ENCODE measurements around the gene DEF6. TPM values are rescaled to one million over a fixed set of nuclear protein-coding genes. Genes with fewer than 3 reads are reported as not detected.

DEF6 gene
- total RNA-seq, 1 experiment from 2014 or later, result 5.6 TPM

DNA sequence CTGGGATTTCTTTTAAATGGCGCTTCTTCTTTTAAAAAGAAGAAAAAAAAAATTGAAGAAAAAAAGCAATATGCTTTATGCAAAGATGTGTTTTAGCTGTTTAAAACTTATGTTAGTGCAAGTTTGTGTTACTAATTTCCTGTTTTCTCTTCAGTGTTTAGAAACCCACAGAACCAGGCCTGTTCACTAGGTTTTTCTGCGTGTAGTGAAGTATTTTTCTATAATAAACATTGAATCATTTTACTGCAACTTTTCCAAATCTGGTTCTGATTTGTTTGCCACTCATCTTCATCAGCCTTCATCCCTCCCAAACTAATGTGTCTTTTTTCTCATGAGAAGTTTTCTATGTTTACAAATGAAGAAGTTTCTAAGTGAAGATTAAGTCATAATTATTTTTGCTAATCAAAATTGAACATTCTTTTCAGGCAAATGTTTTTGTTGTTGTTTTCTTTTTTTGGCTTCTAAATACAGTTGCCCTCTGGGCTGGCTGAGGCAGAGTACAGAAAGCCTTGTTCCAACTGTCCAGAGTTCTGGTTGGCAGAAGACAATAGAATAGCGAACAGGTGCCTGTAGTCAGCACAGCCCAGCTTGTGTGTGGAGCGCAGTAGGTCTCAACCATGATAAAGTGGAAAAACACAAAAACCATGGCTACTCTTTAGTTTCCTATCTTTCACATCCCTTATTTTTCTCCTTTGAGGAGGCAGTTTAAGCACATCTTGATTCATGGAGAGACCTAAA lies 23.6 kb upstream of the DEF6 start:
- Histone ChIP-seq H3K27ac (ENCODE audit: insufficient read length, low read depth, low read length) (no peak overlapping the region), H3K18ac (ENCODE audit: insufficient read length, low read depth, low read length) (no peak overlapping the region), H3K9ac (ENCODE audit: extremely low read depth, insufficient read length, low read length) (no peak overlapping the region), H3T11ph (ENCODE audit: low read length) (no peak overlapping the region), H3K4me2 (ENCODE audit: insufficient read depth, insufficient read length, low read length) (no peak overlapping the region), H3K4me1 (ENCODE audit: insufficient read depth, low read length) (no peaks in the 10 kb centered on the region), H2BK15ac (ENCODE audit: low read depth, low read length) (no peak overlapping the region), H2AFZ (ENCODE audit: low read length) (no peak overlapping the region), H4K8ac (replicated peaks; ENCODE audit: insufficient read length, low read depth, low read length) (no peak overlapping the region), H3K79me1 (ENCODE audit: insufficient read depth, low read depth, low read length, poor library complexity, severe bottlenecking) (no peaks in the 10 kb centered on the region), H3K14ac (ENCODE audit: insufficient read depth, low read length) (no peak overlapping the region), H2BK20ac (ENCODE audit: low read depth, low read length, poor library complexity, severe bottlenecking) (no peak overlapping the region), H3K79me2 (ENCODE audit: insufficient read depth, low read length) (no peaks in the 10 kb centered on the region), H3K4ac (ENCODE audit: low read depth, low read length) (no peak overlapping the region), H2BK120ac (ENCODE audit: low read depth, low read length, poor library complexity, severe bottlenecking) (no peak overlapping the region), H3K56ac (ENCODE audit: insufficient read length, low read depth, low read length) (no peak overlapping the region), H3K27me3 (ENCODE audit: insufficient read depth, low read length) (no peaks in the 10 kb centered on the region), H3K9me3 (ENCODE audit: control insufficient read depth, low read depth, low read length) (no peaks in the 10 kb centered on the region), H4K20me1 (ENCODE audit: control insufficient read depth, insufficient read depth, insufficient read length) (no peaks in the 10 kb centered on the region), H2AK5ac (ENCODE audit: insufficient read length, low read length) (no peak overlapping the region), H3K23me2 (ENCODE audit: insufficient read length, low read depth, low read length, poor library complexity, severe bottlenecking) (no peaks in the 10 kb centered on the region), H4K5ac (ENCODE audit: insufficient read length, low read depth, low read length) (no peak overlapping the region), H2BK5ac (ENCODE audit: insufficient read length, low read length) (no peak overlapping the region), H3K23ac (ENCODE audit: insufficient read length, low read depth, low read length) (no peak overlapping the region), H2BK12ac (ENCODE audit: insufficient read length, low read depth, low read length) (no peak overlapping the region), H4K91ac (ENCODE audit: insufficient read length, low read depth, low read length) (no peak overlapping the region)
- no peaks in the 10 kb centered on the region for H3K9me3 Mint-ChIP-seq
- no peak overlapping the region for H3K4me3 Mint-ChIP-seq
- H3K27me3 Mint-ChIP-seq (ENCODE audit: low read depth), result no peaks in the 10 kb centered on the region; the same call in none of the 2 replicates
- peaks cover 0 to 2% of the 10 kb centered on the region in 2 experiments; a peak in 1 of 4 replicates for H3K4me1 Mint-ChIP-seq
- WGBS (ENCODE audit: extremely low coverage, insufficient read length, low lambda C conversion rate), result no CpG with 5 or more reads among the region's 4 CpGs
- no peak for DNase-seq
- H3K27ac Mint-ChIP-seq, result no peak overlapping the region
- TF ChIP-seq, protein P1, sequence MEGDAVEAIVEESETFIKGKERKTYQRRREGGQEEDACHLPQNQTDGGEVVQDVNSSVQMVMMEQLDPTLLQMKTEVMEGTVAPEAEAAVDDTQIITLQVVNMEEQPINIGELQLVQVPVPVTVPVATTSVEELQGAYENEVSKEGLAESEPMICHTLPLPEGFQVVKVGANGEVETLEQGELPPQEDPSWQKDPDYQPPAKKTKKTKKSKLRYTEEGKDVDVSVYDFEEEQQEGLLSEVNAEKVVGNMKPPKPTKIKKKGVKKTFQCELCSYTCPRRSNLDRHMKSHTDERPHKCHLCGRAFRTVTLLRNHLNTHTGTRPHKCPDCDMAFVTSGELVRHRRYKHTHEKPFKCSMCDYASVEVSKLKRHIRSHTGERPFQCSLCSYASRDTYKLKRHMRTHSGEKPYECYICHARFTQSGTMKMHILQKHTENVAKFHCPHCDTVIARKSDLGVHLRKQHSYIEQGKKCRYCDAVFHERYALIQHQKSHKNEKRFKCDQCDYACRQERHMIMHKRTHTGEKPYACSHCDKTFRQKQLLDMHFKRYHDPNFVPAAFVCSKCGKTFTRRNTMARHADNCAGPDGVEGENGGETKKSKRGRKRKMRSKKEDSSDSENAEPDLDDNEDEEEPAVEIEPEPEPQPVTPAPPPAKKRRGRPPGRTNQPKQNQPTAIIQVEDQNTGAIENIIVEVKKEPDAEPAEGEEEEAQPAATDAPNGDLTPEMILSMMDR (conservative IDR thresholded peaks at IDR 0.05), result no peak
- H3K36me3 Mint-ChIP-seq (ENCODE audit: insufficient read depth in 1 of 3, low read depth in 3 of 3), result peaks cover 0 to 4% (median 2%) of the 10 kb centered on the region in 3 experiments; a peak in 2 of 7 replicates
